GM23338 (cell line): ENCODE data around the gene CEP170B. TPM values are rescaled to one million over a fixed set of nuclear protein-coding genes. Genes with fewer than 3 reads are reported as not detected.

ENCODE experiments used
- ATAC-seq: fragments of 200-7000 bp; cut with Tn5 transposase; 3 replicates; pipeline ENCODE4 v1.9.1; 2020
- DNase-seq: peaks from one replicate; pipeline ENCODE4 v3.0.0-alpha.2; 2015; ENCODE audit warnings: low spot score
- H2AFZ ChIP-seq: fragments of 200-600 bp; sonication (generic); 2 replicates; pipeline ENCODE4 v1.8.0; 2016; ENCODE audit warnings: antibody characterized with exemption, mild to moderate bottlenecking, moderate library complexity
- H3F3A ChIP-seq: fragments of 200-600 bp; sonication (generic); replicated peaks from 2 replicates; pipeline ENCODE4 v1.8.0; 2017; ENCODE audit warnings: antibody characterized with exemption, mixed run types, low read depth
- H3K27ac ChIP-seq: fragments of 200-600 bp; sonication (generic); 2 replicates; pipeline ENCODE4 v1.6.1; 2016; ENCODE audit warnings: low read depth
- H3K27me3 ChIP-seq: fragments of 200-600 bp; sonication (generic); 2 replicates; pipeline ENCODE4 v1.8.0; 2016; ENCODE audit warnings: mild to moderate bottlenecking, mixed run types, moderate library complexity; ENCODE audit not compliant: insufficient read depth
- H3K36me3 ChIP-seq: fragments of 200-600 bp; sonication (generic); 2 replicates; pipeline ENCODE4 v1.8.0; 2016; ENCODE audit warnings: mild to moderate bottlenecking; ENCODE audit not compliant: insufficient read depth
- H3K4me1 ChIP-seq: fragments of 200-600 bp; sonication (generic); 2 replicates; pipeline ENCODE4 v1.8.0; 2016; ENCODE audit warnings: mild to moderate bottlenecking, moderate library complexity; ENCODE audit not compliant: insufficient read depth
- H3K4me2 ChIP-seq: fragments of 200-600 bp; sonication (generic); 2 replicates; pipeline ENCODE4 v1.7.1; 2017; ENCODE audit warnings: mixed run types
- H3K4me3 ChIP-seq: fragments of 200-600 bp; sonication (generic); 2 replicates; pipeline ENCODE4 v1.6.1; 2016; ENCODE audit warnings: mixed run types
- H3K79me2 ChIP-seq: fragments of 200-600 bp; sonication (generic); replicated peaks from 2 replicates; pipeline ENCODE4 v1.8.0; 2017; ENCODE audit warnings: mild to moderate bottlenecking; ENCODE audit not compliant: insufficient read depth
- H3K9me2 ChIP-seq: fragments of 200-600 bp; sonication (generic); 2 replicates; pipeline ENCODE4 v1.8.0; 2017; ENCODE audit not compliant: insufficient read depth
- H4K20me1 ChIP-seq: fragments of 200-600 bp; sonication (generic); replicated peaks from 2 replicates; pipeline ENCODE4 v1.8.0; 2017; ENCODE audit warnings: mild to moderate bottlenecking; ENCODE audit not compliant: insufficient read depth
- H3K27ac Mint-ChIP-seq: 2 replicates; pipeline ENCODE4 v1.8.0; 2020; ENCODE audit warnings: inconsistent platforms, mild to moderate bottlenecking, moderate library complexity, mixed read lengths
- H3K27me3 Mint-ChIP-seq: 3 replicates; pipeline ENCODE4 v1.8.0; 2022; ENCODE audit warnings: low read depth, mild to moderate bottlenecking, moderate library complexity, mixed read lengths, inconsistent platforms; ENCODE audit not compliant: insufficient read depth, poor library complexity
- H3K36me3 Mint-ChIP-seq: 3 replicates; pipeline ENCODE4 v1.8.0; 2021; ENCODE audit warnings: low read depth, mild to moderate bottlenecking, inconsistent platforms, moderate library complexity, mixed read lengths
- H3K4me1 Mint-ChIP-seq: 3 replicates; pipeline ENCODE4 v1.8.0; 2020; ENCODE audit warnings: mild to moderate bottlenecking, inconsistent platforms, mixed read lengths
- H3K4me3 Mint-ChIP-seq: 3 replicates; pipeline ENCODE4 v1.8.0; 2021; ENCODE audit warnings: moderate library complexity, mild to moderate bottlenecking, inconsistent platforms, mixed read lengths
- H3K9me3 Mint-ChIP-seq: 3 replicates; pipeline ENCODE4 v1.8.0; 2020; ENCODE audit warnings: moderate library complexity, mild to moderate bottlenecking, inconsistent platforms, mixed read lengths
- CREB1 ChIP-seq: fragments of 250-450 bp; sonication (Bioruptor Pico); IDR thresholded peaks from 2 replicates; pipeline ENCODE4 v1.5.0; 2020; ENCODE audit warnings: low read depth, mild to moderate bottlenecking, moderate library complexity
- EZH2 ChIP-seq: fragments of 200-600 bp; sonication (generic); IDR thresholded peaks from one replicate; pipeline ENCODE4 v1.8.0; 2017; ENCODE audit warnings: antibody characterized with exemption, mild to moderate bottlenecking, low read depth; ENCODE audit not compliant: unreplicated experiment
- polyA plus RNA-seq: library from polyadenylated mRNA; unstranded; fragments of >200 nt; fragmentation: Nextera tagmentation; extraction: Ambion mirVana; gene quantifications from 2 replicates; pipeline ENCODE4 v1.2.1, GENCODE V29; 2016
- total RNA-seq: library from RNA; depleted of rRNA; stranded (reverse); fragments of >200 nt; shearing (Covaris generic); gene quantifications from 2 replicates; pipeline ENCODE4 v1.2.3, GENCODE V29; 2014
- TF ChIP-seq, protein P1 (sequence below): IDR thresholded peaks from 2 replicates; pipeline ENCODE4 v1.6.1; 2016; ENCODE audit warnings: antibody characterized with exemption
- TF ChIP-seq, protein P2 (sequence below): fragments of 250-450 bp; sonication (Bioruptor Pico); IDR thresholded peaks from 2 replicates; pipeline ENCODE4 v1.5.0; 2020; ENCODE audit warnings: mild to moderate bottlenecking, moderate library complexity

The CEP170B gene
- total and polyA plus RNA-seq, 2 experiments from 2014 or later = 4.6 to 37.1 TPM

DNA sequence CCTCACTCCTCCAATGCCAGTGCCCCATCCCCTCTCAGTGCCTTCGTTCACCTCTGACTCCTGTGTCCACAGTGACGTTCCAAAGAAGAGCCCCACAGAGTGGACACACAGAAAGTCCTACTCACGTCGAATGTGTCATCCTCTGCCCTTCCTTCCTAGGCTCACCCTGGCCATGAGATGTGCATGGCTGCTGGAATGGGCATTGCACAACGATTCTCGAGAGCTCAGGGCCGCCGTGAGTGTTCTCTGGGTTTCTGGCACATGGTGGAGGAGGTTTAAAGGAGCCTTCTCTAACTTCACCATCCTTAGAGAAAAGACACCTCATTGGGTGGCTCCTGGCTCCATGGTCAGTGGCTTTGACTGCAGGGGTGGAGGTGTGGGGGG is 12.8 kb upstream of the CEP170B start:
- ATAC-seq = no peak
- Histone ChIP-seq H4K20me1 (no peaks in the 10 kb centered on the region), H3K27ac (no peak overlapping the region), H3K4me3 (no peak overlapping the region), H2AFZ (no peak overlapping the region), H3K27me3 (0 out of 2 replicates have a peak, but pooled peaks cover 5% of the 10 kb centered on the region), H3K36me3 (no peaks in the 10 kb centered on the region), H3K4me1 (peaks cover 11% of the 10 kb centered on the region), H3K4me2 (0 out of 2 replicates have a peak overlapping the region, but pooled peaks have one; percentile 62), H3K9me2 (no peaks in the 10 kb centered on the region), H3F3A (no peaks in the 10 kb centered on the region), H3K79me2 (no peaks in the 10 kb centered on the region)
- Mint-ChIP-seq H3K4me3 (no peak overlapping the region; the same call in 2 of the 3 replicates), H3K27me3 (peaks cover 21% of the 10 kb centered on the region), H3K27ac (no peak overlapping the region), H3K9me3 (no peaks in the 10 kb centered on the region; the same call in 1 of the 3 replicates), H3K4me1 (peaks cover 10% of the 10 kb centered on the region), H3K36me3 (peaks cover 2% of the 10 kb centered on the region; the same call in 1 of the 3 replicates)
- no peak for TF ChIP-seq EZH2
- TF ChIP-seq, protein P1, sequence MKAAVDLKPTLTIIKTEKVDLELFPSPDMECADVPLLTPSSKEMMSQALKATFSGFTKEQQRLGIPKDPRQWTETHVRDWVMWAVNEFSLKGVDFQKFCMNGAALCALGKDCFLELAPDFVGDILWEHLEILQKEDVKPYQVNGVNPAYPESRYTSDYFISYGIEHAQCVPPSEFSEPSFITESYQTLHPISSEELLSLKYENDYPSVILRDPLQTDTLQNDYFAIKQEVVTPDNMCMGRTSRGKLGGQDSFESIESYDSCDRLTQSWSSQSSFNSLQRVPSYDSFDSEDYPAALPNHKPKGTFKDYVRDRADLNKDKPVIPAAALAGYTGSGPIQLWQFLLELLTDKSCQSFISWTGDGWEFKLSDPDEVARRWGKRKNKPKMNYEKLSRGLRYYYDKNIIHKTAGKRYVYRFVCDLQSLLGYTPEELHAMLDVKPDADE = no peak
- no peak for TF ChIP-seq CREB1 (CRISPR knock-in tag)
- TF ChIP-seq, protein P2, sequence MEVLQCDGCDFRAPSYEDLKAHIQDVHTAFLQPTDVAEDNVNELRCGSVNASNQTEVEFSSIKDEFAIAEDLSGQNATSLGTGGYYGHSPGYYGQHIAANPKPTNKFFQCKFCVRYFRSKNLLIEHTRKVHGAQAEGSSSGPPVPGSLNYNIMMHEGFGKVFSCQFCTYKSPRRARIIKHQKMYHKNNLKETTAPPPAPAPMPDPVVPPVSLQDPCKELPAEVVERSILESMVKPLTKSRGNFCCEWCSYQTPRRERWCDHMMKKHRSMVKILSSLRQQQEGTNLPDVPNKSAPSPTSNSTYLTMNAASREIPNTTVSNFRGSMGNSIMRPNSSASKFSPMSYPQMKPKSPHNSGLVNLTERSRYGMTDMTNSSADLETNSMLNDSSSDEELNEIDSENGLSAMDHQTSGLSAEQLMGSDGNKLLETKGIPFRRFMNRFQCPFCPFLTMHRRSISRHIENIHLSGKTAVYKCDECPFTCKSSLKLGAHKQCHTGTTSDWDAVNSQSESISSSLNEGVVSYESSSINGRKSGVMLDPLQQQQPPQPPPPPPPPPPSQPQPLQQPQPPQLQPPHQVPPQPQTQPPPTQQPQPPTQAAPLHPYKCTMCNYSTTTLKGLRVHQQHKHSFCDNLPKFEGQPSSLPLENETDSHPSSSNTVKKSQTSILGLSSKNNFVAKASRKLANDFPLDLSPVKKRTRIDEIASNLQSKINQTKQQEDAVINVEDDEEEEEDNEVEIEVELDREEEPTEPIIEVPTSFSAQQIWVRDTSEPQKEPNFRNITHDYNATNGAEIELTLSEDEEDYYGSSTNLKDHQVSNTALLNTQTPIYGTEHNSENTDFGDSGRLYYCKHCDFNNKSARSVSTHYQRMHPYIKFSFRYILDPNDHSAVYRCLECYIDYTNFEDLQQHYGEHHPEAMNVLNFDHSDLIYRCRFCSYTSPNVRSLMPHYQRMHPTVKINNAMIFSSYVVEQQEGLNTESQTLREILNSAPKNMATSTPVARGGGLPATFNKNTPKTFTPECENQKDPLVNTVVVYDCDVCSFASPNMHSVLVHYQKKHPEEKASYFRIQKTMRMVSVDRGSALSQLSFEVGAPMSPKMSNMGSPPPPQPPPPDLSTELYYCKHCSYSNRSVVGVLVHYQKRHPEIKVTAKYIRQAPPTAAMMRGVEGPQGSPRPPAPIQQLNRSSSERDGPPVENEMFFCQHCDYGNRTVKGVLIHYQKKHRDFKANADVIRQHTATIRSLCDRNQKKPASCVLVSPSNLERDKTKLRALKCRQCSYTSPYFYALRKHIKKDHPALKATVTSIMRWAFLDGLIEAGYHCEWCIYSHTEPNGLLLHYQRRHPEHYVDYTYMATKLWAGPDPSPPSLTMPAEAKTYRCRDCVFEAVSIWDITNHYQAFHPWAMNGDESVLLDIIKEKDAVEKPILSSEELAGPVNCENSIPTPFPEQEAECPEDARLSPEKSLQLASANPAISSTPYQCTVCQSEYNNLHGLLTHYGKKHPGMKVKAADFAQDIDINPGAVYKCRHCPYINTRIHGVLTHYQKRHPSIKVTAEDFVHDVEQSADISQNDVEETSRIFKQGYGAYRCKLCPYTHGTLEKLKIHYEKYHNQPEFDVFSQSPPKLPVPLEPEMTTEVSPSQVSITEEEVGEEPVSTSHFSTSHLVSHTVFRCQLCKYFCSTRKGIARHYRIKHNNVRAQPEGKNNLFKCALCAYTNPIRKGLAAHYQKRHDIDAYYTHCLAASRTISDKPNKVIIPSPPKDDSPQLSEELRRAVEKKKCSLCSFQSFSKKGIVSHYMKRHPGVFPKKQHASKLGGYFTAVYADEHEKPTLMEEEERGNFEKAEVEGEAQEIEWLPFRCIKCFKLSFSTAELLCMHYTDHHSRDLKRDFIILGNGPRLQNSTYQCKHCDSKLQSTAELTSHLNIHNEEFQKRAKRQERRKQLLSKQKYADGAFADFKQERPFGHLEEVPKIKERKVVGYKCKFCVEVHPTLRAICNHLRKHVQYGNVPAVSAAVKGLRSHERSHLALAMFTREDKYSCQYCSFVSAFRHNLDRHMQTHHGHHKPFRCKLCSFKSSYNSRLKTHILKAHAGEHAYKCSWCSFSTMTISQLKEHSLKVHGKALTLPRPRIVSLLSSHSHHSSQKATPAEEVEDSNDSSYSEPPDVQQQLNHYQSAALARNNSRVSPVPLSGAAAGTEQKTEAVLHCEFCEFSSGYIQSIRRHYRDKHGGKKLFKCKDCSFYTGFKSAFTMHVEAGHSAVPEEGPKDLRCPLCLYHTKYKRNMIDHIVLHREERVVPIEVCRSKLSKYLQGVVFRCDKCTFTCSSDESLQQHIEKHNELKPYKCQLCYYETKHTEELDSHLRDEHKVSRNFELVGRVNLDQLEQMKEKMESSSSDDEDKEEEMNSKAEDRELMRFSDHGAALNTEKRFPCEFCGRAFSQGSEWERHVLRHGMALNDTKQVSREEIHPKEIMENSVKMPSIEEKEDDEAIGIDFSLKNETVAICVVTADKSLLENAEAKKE (CRISPR knock-in tag) = no peak
- no peak for DNase-seq
